Tibial nerve (tissue), 4 donors: ENCODE data around the gene PMF1. TPM values are rescaled to one million over a fixed set of nuclear protein-coding genes. Genes with fewer than 3 reads are reported as not detected.

Experiments
- DNase-seq, 2 donors: peaks; one replicate each; pipeline ENCODE4 v3.0.0-alpha.2; 2019; ENCODE audit warnings: low spot score in 2 of 2
- H3K27ac ChIP-seq, 4 donors: fragments of 200-600 bp; sonication (generic) in 3 of 4; one replicate each; pipeline ENCODE4 v1.5.1; 2017 to 2019; ENCODE audit warnings: mild to moderate bottlenecking in 1 of 4
- H3K27me3 ChIP-seq, 2 donors: fragments of 200-600 bp; sonication (generic) in 1 of 2; one replicate each; pipeline versions ENCODE4 v1.5.1 to v1.6.0; 2017 to 2019
- H3K36me3 ChIP-seq, 3 donors: fragments of 200-600 bp; sonication (generic); one replicate each; pipeline ENCODE4 v1.5.1; 2018 to 2019
- H3K4me1 ChIP-seq, 4 donors: fragments of 200-600 bp; sonication (generic) in 3 of 4; one replicate each; pipeline ENCODE4 v1.5.1; 2017 to 2019
- H3K4me3 ChIP-seq, 4 donors: fragments of 200-600 bp; sonication (generic) in 3 of 4; one replicate each; pipeline ENCODE4 v1.5.1; 2017 to 2019; ENCODE audit warnings: mild to moderate bottlenecking in 1 of 4, moderate library complexity in 1 of 4
- H3K9me3 ChIP-seq, 4 donors: fragments of 200-600 bp; sonication (generic) in 3 of 4; one replicate each; pipeline ENCODE4 v1.5.1; 2017 to 2019
- EP300 ChIP-seq, 2 donors: sonication (generic); formaldehyde crosslinking; IDR thresholded peaks; one replicate each; pipeline ENCODE4 v1.6.1; 2017; ENCODE audit warnings: antibody characterized with exemption in 2 of 2, mild to moderate bottlenecking in 1 of 2
- POLR2A ChIP-seq, 2 donors: fragments of 450-650 bp; IDR thresholded peaks; one replicate each; pipeline ENCODE4 v1.6.1; 2017; ENCODE audit warnings: antibody characterized with exemption in 2 of 2, mild to moderate bottlenecking in 2 of 2, moderate library complexity in 2 of 2
- WGBS, 2 donors: methylation state at CpG; one replicate each; pipeline ENCODE4 v1.1.5; 2018; 5-methylcytosine and 5-hydroxymethylcytosine counted together
- total RNA-seq, 4 donors: library from RNA; depleted of rRNA; stranded (reverse); fragments of >200 nt; gene quantifications; one replicate each; pipeline ENCODE4 v1.1.0, GENCODE V29; 2016
- TF ChIP-seq, protein P1 (sequence below), 5 experiments: fragments of 200-600 bp in 3 of 5; fragments of 450-650 bp in 2 of 5; sonication (generic) in 3 of 5; IDR thresholded peaks; one replicate each; pipeline ENCODE4 v1.5.1; 2016 to 2019; ENCODE audit warnings: antibody characterized with exemption in 5 of 5, mild to moderate bottlenecking in 3 of 5, moderate library complexity in 2 of 5

The PMF1 gene
- total RNA-seq, 4 donors from 2014 or later: 41.7 to 67.1 (median 49.1) TPM

- H3K27me3 ChIP-seq: no peaks in the 10 kb centered on the region
- no peaks in the 10 kb centered on the region for H3K9me3 ChIP-seq
- no peak for DNase-seq
- H3K4me1 ChIP-seq: peaks cover 0 to 36% (median 11%) of the 10 kb centered on the region in 4 donors
- H3K27ac ChIP-seq: peak overlapping the region in 1 of 4 donors; percentile 29
- H3K4me3 ChIP-seq: no peak overlapping the region
- TF ChIP-seq, protein P1, sequence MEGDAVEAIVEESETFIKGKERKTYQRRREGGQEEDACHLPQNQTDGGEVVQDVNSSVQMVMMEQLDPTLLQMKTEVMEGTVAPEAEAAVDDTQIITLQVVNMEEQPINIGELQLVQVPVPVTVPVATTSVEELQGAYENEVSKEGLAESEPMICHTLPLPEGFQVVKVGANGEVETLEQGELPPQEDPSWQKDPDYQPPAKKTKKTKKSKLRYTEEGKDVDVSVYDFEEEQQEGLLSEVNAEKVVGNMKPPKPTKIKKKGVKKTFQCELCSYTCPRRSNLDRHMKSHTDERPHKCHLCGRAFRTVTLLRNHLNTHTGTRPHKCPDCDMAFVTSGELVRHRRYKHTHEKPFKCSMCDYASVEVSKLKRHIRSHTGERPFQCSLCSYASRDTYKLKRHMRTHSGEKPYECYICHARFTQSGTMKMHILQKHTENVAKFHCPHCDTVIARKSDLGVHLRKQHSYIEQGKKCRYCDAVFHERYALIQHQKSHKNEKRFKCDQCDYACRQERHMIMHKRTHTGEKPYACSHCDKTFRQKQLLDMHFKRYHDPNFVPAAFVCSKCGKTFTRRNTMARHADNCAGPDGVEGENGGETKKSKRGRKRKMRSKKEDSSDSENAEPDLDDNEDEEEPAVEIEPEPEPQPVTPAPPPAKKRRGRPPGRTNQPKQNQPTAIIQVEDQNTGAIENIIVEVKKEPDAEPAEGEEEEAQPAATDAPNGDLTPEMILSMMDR (IDR thresholded peaks at IDR 0.05): no peak
- TF ChIP-seq EP300 (IDR thresholded peaks at IDR 0.05): peak in 1 of 2 donors; percentile 57
- WGBS, 2 donors: 56 to 74% methylated on average over 2 of the region's 2 CpGs
- H3K36me3 ChIP-seq: peaks cover 0 to 35% (median 0%) of the 10 kb centered on the region in 3 donors
These were observed 5.1 kb downstream of the PMF1 start for GRCh38 chr1:156217871-156218270.

DNA sequence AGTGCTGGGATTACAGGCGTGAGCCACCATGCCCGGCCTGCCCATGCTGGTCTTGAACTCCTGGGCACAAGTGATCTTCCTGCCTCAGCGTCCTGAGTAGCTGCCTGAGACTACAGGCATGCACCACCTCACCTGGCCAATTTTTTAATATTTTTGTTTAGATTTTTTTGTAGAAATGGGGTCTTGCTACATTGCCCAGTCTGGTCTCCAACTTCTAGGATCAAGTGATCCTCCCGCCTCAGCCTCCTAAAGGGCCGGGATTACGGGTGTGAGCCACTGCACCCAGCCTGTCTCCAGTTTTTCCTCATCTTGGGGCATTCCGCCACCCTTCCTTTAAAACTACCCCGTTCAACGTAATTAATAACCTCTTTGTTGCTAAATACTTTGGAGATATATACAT, 7.4 kb downstream of the PMF1 start:
- Histone ChIP-seq H3K4me1 (peaks cover 0 to 22% (median 3%) of the 10 kb centered on the region in 4 donors), H3K9me3 (no peaks in the 10 kb centered on the region), H3K36me3 (peaks cover 0 to 47% (median 3%) of the 10 kb centered on the region in 3 donors), H3K4me3 (no peak overlapping the region), H3K27me3 (no peaks in the 10 kb centered on the region), H3K27ac (no peak overlapping the region)
- DNase-seq: no peak
- TF ChIP-seq POLR2A (IDR thresholded peaks at IDR 0.05) (no peak), EP300 (IDR thresholded peaks at IDR 0.05) (no peak)
- TF ChIP-seq, protein P1 (IDR thresholded peaks at IDR 0.05): no peak
- WGBS, 2 donors: 97 to 98% methylated on average over 9 of the region's 9 CpGs

GRCh38 chr1:156221986-156222692, 9.3 kb downstream of the PMF1 start:
- 93 to 95% methylated on average over 13 of the region's 13 CpGs for WGBS, 2 donors
- H3K4me3 ChIP-seq: no peak overlapping the region
- peaks cover 0 to 22% (median 3%) of the 10 kb centered on the region in 4 donors for H3K4me1 ChIP-seq
- no peaks in the 10 kb centered on the region for H3K27me3 ChIP-seq
- TF ChIP-seq POLR2A (IDR thresholded peaks at IDR 0.05) (no peak), EP300 (IDR thresholded peaks at IDR 0.05) (no peak)
- TF ChIP-seq, protein P1 (IDR thresholded peaks at IDR 0.05): no peak
- no peaks in the 10 kb centered on the region for H3K9me3 ChIP-seq
- peaks cover 0 to 56% (median 3%) of the 10 kb centered on the region in 3 donors for H3K36me3 ChIP-seq
- H3K27ac ChIP-seq: no peak overlapping the region
- no peak for DNase-seq

- Histone ChIP-seq H3K9me3 (no peaks in the 10 kb centered on the region), H3K4me1 (peaks cover 0 to 18% (median 3%) of the 10 kb centered on the region in 4 donors), H3K36me3 (peaks cover 0 to 77% (median 3%) of the 10 kb centered on the region in 3 donors), H3K4me3 (no peak overlapping the region), H3K27me3 (no peaks in the 10 kb centered on the region), H3K27ac (peak overlapping the region in 2 of 4 donors; percentile 10 to 71)
- WGBS, 2 donors: 10 to 22% methylated on average over 2 of the region's 2 CpGs
- TF ChIP-seq POLR2A (IDR thresholded peaks at IDR 0.05): no peak
- no peak for TF ChIP-seq EP300 (IDR thresholded peaks at IDR 0.05)
- TF ChIP-seq, protein P1 (IDR thresholded peaks at IDR 0.05): no peak
- DNase-seq: no peak
These were observed 12.8 kb downstream of the PMF1 start for GRCh38 chr1:156225677-156226014.

DNA sequence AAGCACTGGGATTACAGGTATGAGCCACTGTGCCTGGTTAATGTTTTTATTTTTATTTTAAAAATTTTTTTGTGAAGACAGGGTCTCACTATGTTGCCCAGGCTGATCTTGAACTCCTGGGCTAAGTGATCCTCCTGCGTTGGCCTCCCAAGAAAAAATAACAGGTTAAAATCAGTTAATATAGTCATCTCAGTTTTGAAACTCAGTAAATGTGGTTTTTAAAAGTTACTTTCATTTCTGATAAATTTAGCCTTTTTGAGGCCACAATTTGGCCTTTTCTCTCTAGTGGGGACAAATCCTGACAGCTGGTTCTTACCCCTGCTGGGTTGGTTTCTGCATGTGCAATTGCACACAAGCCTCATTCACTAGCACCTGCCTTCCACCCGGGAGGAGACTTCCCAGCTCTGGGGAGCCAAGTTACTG, 13.3 kb downstream of the PMF1 start:
- TF ChIP-seq EP300 (IDR thresholded peaks at IDR 0.05): no peak
- TF ChIP-seq, protein P1 (IDR thresholded peaks at IDR 0.05): no peak
- TF ChIP-seq POLR2A (IDR thresholded peaks at IDR 0.05): no peak
- no peak for DNase-seq
- Histone ChIP-seq H3K27me3 (no peaks in the 10 kb centered on the region), H3K9me3 (no peaks in the 10 kb centered on the region), H3K4me1 (peaks cover 0 to 18% (median 3%) of the 10 kb centered on the region in 4 donors), H3K36me3 (peaks cover 0 to 74% (median 3%) of the 10 kb centered on the region in 3 donors), H3K27ac (peak overlapping the region in 2 of 4 donors; percentile 10 to 71), H3K4me3 (no peak overlapping the region)
- 65 to 68% methylated on average over 2 of the region's 2 CpGs for WGBS, 2 donors
